DOHH2 (cell line): Measurements from ENCODE around the gene POGLUT3.

Experiments used
- EZH2phosphoT487 ChIP-seq: fragments of 200-600 bp; sonication (generic); IDR thresholded peaks from 2 replicates; pipeline ENCODE4 v1.6.1; 2017; ENCODE audit warnings: borderline replicate concordance, mild to moderate bottlenecking, antibody characterized with exemption, low read length, moderate library complexity, mixed read lengths
- TF ChIP-seq, protein P1 (sequence below): fragments of 200-600 bp; sonication (generic); IDR thresholded peaks from one replicate; pipeline ENCODE4 v1.5.1; 2014; ENCODE audit warnings: antibody characterized with exemption, mild to moderate bottlenecking, low read depth, low read length; ENCODE audit not compliant: poor library complexity, severe bottlenecking

DNA sequence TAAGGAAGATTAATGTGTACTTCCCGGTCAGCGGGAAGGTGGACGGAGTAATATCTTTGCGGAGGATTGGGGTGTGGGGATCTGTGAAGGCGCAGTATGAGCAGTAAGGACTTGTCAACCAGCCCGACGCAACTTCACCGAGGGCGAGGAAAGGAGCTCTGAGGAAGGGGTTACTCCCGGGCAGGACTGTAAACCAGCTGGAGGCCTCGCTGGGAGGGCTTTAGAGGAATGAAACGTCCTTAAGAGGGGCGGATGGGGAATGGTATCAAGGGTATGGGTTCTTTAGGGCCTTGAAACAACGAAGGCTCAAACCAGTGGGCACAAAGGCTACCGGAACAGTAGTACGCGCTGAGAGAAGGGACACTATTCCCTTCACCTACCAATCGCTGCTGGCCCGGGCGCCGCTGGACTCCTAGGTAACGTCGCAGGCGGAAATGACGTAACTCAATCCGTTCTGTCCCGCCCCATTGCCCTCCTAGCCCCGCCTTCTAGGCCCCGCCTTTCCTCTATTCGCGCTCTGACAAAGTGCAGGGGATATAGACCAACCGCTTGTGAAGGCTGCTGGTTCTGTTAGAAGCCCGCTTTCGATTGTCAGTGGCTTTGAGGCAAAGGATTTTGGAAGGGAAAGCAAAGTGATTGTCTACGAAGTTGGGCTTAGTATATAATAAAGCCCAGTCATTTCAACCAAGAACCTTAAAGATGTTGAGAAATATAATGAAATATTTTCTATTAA, 30.9 kb downstream of the POGLUT3 start, which contains the start of gene C11orf65:
- TF ChIP-seq, protein P1, sequence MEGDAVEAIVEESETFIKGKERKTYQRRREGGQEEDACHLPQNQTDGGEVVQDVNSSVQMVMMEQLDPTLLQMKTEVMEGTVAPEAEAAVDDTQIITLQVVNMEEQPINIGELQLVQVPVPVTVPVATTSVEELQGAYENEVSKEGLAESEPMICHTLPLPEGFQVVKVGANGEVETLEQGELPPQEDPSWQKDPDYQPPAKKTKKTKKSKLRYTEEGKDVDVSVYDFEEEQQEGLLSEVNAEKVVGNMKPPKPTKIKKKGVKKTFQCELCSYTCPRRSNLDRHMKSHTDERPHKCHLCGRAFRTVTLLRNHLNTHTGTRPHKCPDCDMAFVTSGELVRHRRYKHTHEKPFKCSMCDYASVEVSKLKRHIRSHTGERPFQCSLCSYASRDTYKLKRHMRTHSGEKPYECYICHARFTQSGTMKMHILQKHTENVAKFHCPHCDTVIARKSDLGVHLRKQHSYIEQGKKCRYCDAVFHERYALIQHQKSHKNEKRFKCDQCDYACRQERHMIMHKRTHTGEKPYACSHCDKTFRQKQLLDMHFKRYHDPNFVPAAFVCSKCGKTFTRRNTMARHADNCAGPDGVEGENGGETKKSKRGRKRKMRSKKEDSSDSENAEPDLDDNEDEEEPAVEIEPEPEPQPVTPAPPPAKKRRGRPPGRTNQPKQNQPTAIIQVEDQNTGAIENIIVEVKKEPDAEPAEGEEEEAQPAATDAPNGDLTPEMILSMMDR, result no peak
- no peak for TF ChIP-seq EZH2phosphoT487
